Neural cell (in vitro differentiated cells): ENCODE data around the gene RFX3. TPM values are rescaled to one million over a fixed set of nuclear protein-coding genes. Genes with fewer than 3 reads are reported as not detected.

ENCODE experiments used
- H2AFZ ChIP-seq: fragments of 200-600, 300-800 bp; sonication (generic), shearing (Covaris generic); 2 replicates; pipeline ENCODE4 v1.6.0; 2014; ENCODE audit warnings: low read depth, mild to moderate bottlenecking, antibody characterized with exemption, low read length, moderate library complexity
- H3F3A ChIP-seq: fragments of 200-600 bp; shearing (Covaris generic); 2 replicates; pipeline ENCODE4 v1.6.1; 2016; ENCODE audit warnings: mild to moderate bottlenecking, moderate library complexity, mixed read lengths, antibody characterized with exemption, low read length; ENCODE audit not compliant: insufficient read depth, poor library complexity, severe bottlenecking
- H3K27ac ChIP-seq: fragments of 200-600, 300-800 bp; sonication (generic), shearing (Covaris generic); 2 replicates; pipeline ENCODE4 v1.5.1; 2014; ENCODE audit warnings: mild to moderate bottlenecking, low read length, moderate library complexity
- H3K27me3 ChIP-seq: fragments of 300-800, 200-600 bp; sonication (generic), shearing (Covaris generic); 2 replicates; pipeline ENCODE4 v1.6.0; 2014; ENCODE audit warnings: mild to moderate bottlenecking, low read depth, low read length, moderate library complexity; ENCODE audit not compliant: insufficient read depth
- H3K36me3 ChIP-seq: fragments of 300-800, 200-600 bp; sonication (generic), shearing (Covaris generic); 2 replicates; pipeline ENCODE4 v1.5.1; 2014; ENCODE audit warnings: mild to moderate bottlenecking, antibody characterized with exemption, low read length, moderate library complexity; ENCODE audit not compliant: insufficient read depth
- H3K4me2 ChIP-seq: fragments of 300-800, 200-600 bp; sonication (generic), shearing (Covaris generic); 2 replicates; pipeline ENCODE4 v1.6.0; 2014; ENCODE audit warnings: mild to moderate bottlenecking, low read length
- H3K4me3 ChIP-seq: fragments of 300-800, 200-600 bp; sonication (generic), shearing (Covaris generic); 2 replicates; pipeline ENCODE4 v1.5.1; 2014; ENCODE audit warnings: mild to moderate bottlenecking, low read length, moderate library complexity
- H3K79me2 ChIP-seq: fragments of 200-600 bp; shearing (Covaris generic); replicated peaks from 2 replicates; pipeline ENCODE4 v1.6.0; 2014; ENCODE audit warnings: mild to moderate bottlenecking, low read length, moderate library complexity; ENCODE audit not compliant: insufficient read depth
- H3K9ac ChIP-seq: fragments of 300-800, 200-600 bp; sonication (generic), shearing (Covaris generic); 2 replicates; pipeline ENCODE4 v1.6.1; 2016; ENCODE audit warnings: mild to moderate bottlenecking, low read length, mixed read lengths
- H3K9me2 ChIP-seq: fragments of 200-600 bp; shearing (Covaris generic); 2 replicates; pipeline ENCODE4 v1.6.1; 2016; ENCODE audit warnings: mild to moderate bottlenecking, low read length, mixed read lengths; ENCODE audit not compliant: insufficient read depth
- H3K9me3 ChIP-seq: fragments of 200-600, 300-800 bp; sonication (generic), shearing (Covaris generic); 2 replicates; pipeline ENCODE4 v1.6.1; 2016; ENCODE audit warnings: mild to moderate bottlenecking, mixed run types, low read length, moderate library complexity, mixed read lengths
- H4K20me1 ChIP-seq: fragments of 200-600 bp; shearing (Covaris generic); 2 replicates; pipeline ENCODE4 v1.6.1; 2016; ENCODE audit warnings: mild to moderate bottlenecking, mixed run types; ENCODE audit not compliant: insufficient read depth
- CTCF ChIP-seq: fragments of 450-650 bp; IDR thresholded peaks from 2 replicates; pipeline ENCODE4 v1.5.1; 2014; ENCODE audit warnings: antibody characterized with exemption, mild to moderate bottlenecking, moderate library complexity; ENCODE audit not compliant: poor library complexity, severe bottlenecking
- EP300 ChIP-seq: fragments of 450-650 bp; conservative IDR thresholded peaks from 2 replicates; pipeline ENCODE4 v1.6.1; 2014; ENCODE audit warnings: antibody characterized with exemption, mild to moderate bottlenecking, moderate library complexity; ENCODE audit not compliant: poor library complexity, severe bottlenecking
- EZH2 ChIP-seq: fragments of 200-600, 300-800 bp; shearing (Covaris generic), sonication (generic); IDR thresholded peaks from 2 replicates; pipeline ENCODE4 v1.6.1; 2014; ENCODE audit warnings: antibody characterized with exemption, low read length, borderline replicate concordance, mild to moderate bottlenecking; ENCODE audit not compliant: insufficient read depth, poor library complexity, severe bottlenecking
- MXI1 ChIP-seq: fragments of 450-650 bp; conservative IDR thresholded peaks from 2 replicates; pipeline ENCODE4 v1.6.1; 2014; ENCODE audit warnings: antibody characterized with exemption, mild to moderate bottlenecking; ENCODE audit not compliant: poor library complexity, severe bottlenecking
- POLR2AphosphoS5 ChIP-seq: IDR thresholded peaks from 2 replicates; pipeline ENCODE4 v1.6.1; 2012
- RAD21 ChIP-seq: fragments of 450-650 bp; conservative IDR thresholded peaks from 2 replicates; pipeline ENCODE4 v1.6.1; 2014; ENCODE audit warnings: antibody characterized with exemption, mild to moderate bottlenecking, moderate library complexity
- REST ChIP-seq: IDR thresholded peaks from 2 replicates; pipeline ENCODE4 v1.6.1; 2012; ENCODE audit warnings: borderline replicate concordance
- SMC3 ChIP-seq: fragments of 450-650 bp; conservative IDR thresholded peaks from 2 replicates; pipeline ENCODE4 v1.6.1; 2014; ENCODE audit warnings: antibody characterized with exemption, mild to moderate bottlenecking, moderate library complexity; ENCODE audit not compliant: poor library complexity
- TAF1 ChIP-seq: IDR thresholded peaks from 2 replicates; pipeline ENCODE4 v1.6.1; 2012; ENCODE audit warnings: low read depth
- polyA plus RNA-seq: library from polyadenylated mRNA; depleted of rRNA; stranded (reverse); fragments of >200 nt; gene quantifications from 2 replicates; pipeline ENCODE4 v1.2.3, GENCODE V29; 2014

The RFX3 gene
- polyA plus RNA-seq, 1 donor from 2014 or later, result 27.6 TPM

GRCh38 chr9:3502560-3503398 is 23.0 kb downstream of the RFX3 start:
- Histone ChIP-seq H3K9ac (no peak overlapping the region), H3F3A (no peaks in the 10 kb centered on the region), H3K27ac (no peak overlapping the region), H3K27me3 (no peaks in the 10 kb centered on the region), H3K9me2 (no peaks in the 10 kb centered on the region), H3K9me3 (no peaks in the 10 kb centered on the region), H3K36me3 (no peaks in the 10 kb centered on the region), H3K4me2 (no peak overlapping the region), H4K20me1 (no peaks in the 10 kb centered on the region), H3K4me3 (no peak overlapping the region), H2AFZ (no peak overlapping the region), H3K79me2 (peaks cover 45% of the 10 kb centered on the region)
- TF ChIP-seq REST (no peak), EP300 (no peak), TAF1 (no peak), RAD21 (no peak), POLR2AphosphoS5 (no peak), MXI1 (no peak), EZH2 (no peak), SMC3 (no peak), CTCF (no peak)

DNA sequence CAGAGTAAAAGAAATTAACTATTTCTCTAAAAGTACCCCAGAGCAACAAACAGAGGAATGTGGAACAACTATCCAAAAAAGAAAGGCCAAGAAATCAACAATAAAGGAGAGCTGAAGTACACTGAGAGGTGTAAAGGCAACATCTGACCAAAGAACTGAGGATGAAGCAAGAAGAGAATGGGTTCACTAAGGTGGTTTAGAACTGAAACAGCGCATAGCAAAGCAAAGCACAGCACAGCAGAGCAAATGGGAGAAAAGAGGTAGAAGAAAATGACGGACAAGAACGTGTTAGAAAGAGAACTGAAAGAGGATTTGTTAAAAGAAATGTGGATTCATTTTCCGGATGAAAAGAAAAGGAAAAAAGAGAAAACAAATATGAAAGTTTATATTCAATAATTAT is 25.8 kb downstream of the RFX3 start:
- Histone ChIP-seq H3K79me2 (peaks cover 49% of the 10 kb centered on the region), H3K9ac (no peak overlapping the region), H4K20me1 (no peaks in the 10 kb centered on the region), H3K27me3 (no peaks in the 10 kb centered on the region), H3K4me3 (no peak overlapping the region), H3K4me2 (no peak overlapping the region), H3K27ac (no peak overlapping the region), H3F3A (no peaks in the 10 kb centered on the region), H3K9me3 (no peaks in the 10 kb centered on the region), H2AFZ (no peak overlapping the region), H3K36me3 (no peaks in the 10 kb centered on the region), H3K9me2 (no peaks in the 10 kb centered on the region)
- no peak for TF ChIP-seq MXI1
- no peak for TF ChIP-seq POLR2AphosphoS5
- no peak for TF ChIP-seq SMC3
- no peak for TF ChIP-seq TAF1
- TF ChIP-seq EZH2, result no peak
- no peak for TF ChIP-seq REST
- TF ChIP-seq EP300, result no peak
- TF ChIP-seq CTCF, result no peak
- TF ChIP-seq RAD21, result no peak
